Fibroblast of skin of left quadriceps (primary cell): ENCODE results near the gene CORO2B.

ENCODE experiments used
- DNase-seq, 2 experiments: peaks; one replicate each; pipeline ENCODE4 v3.0.0-alpha.2; 2013; ENCODE audit warnings: low read depth in 2 of 2

Gene CORO2B

GRCh38 chr15:68697711-68698690 lies 119.2 kb downstream of the CORO2B start:
- no peak for DNase-seq

GRCh38 chr15:68698708-68699107 lies 119.9 kb downstream of the CORO2B start:
- no peak for DNase-seq

- no peak for DNase-seq
Measured at GRCh38 chr15:68699124-68699880, 120.5 kb downstream of the CORO2B start.

GRCh38 chr15:68699881-68700454 lies 121.2 kb downstream of the CORO2B start:
- DNase-seq: no peak

GRCh38 chr15:68700455-68701123 lies 121.8 kb downstream of the CORO2B start:
- DNase-seq: peak; percentile 36 to 38

GRCh38 chr15:68701886-68702285 lies 123.1 kb downstream of the CORO2B start:
- DNase-seq: no peak

- no peak for DNase-seq
Measured at GRCh38 chr15:68704496-68705021, 125.8 kb downstream of the CORO2B start.

- no peak for DNase-seq
Measured at GRCh38 chr15:68706256-68706655, 127.5 kb downstream of the CORO2B start.

GRCh38 chr15:68706931-68707330 lies 128.1 kb downstream of the CORO2B start:
- no peak for DNase-seq

GRCh38 chr15:68707386-68707785 lies 128.6 kb downstream of the CORO2B start:
- no peak for DNase-seq

GRCh38 chr15:68709876-68710275 lies 131.1 kb downstream of the CORO2B start:
- DNase-seq: no peak

GRCh38 chr15:68710536-68710935 lies 131.7 kb downstream of the CORO2B start:
- no peak for DNase-seq

- no peak for DNase-seq
Measured at GRCh38 chr15:68711406-68711805, 132.6 kb downstream of the CORO2B start.

GRCh38 chr15:68712886-68713285 lies 134.1 kb downstream of the CORO2B start:
- no peak for DNase-seq

GRCh38 chr15:68713874-68714273 lies 135.1 kb downstream of the CORO2B start:
- DNase-seq: no peak

- no peak for DNase-seq
Measured at GRCh38 chr15:68715111-68715510, 136.3 kb downstream of the CORO2B start.

GRCh38 chr15:68717951-68718350 lies 139.2 kb downstream of the CORO2B start:
- no peak for DNase-seq

- DNase-seq: no peak
Measured at GRCh38 chr15:68718468-68718867, 139.7 kb downstream of the CORO2B start.

GRCh38 chr15:68719051-68719450 lies 140.3 kb downstream of the CORO2B start:
- DNase-seq: no peak

- no peak for DNase-seq
Measured at GRCh38 chr15:68719672-68720071, 140.9 kb downstream of the CORO2B start.

GRCh38 chr15:68721886-68722285 lies 143.1 kb downstream of the CORO2B start:
- DNase-seq: no peak

- no peak for DNase-seq
Measured at GRCh38 chr15:68725736-68726135, 146.9 kb downstream of the CORO2B start.
